ENCODE results near the gene KRR1. TPM values are rescaled to one million over a fixed set of nuclear protein-coding genes. Genes with fewer than 3 reads are reported as not detected.

Gene KRR1
- total RNA-seq, 1 experiment from 2014 or later: 192 TPM

GRCh38 chr12:75539889-75540288, 28.5 kb upstream of the KRR1 start:
- no peaks in the 10 kb centered on the region for H3K79me2 ChIP-seq (ENCODE audit: insufficient read depth, low read length)
- no peak overlapping the region for H3K4me3 ChIP-seq (replicated peaks in 1 of 2; ENCODE audit: low read depth in 1 of 2, low read length in 2 of 2)
- POLR2A ChIA-PET: no interaction called here
- H3K27ac ChIP-seq (ENCODE audit: low read depth, low read length): no peak overlapping the region
- no peak overlapping the region for H3K4me2 ChIP-seq (ENCODE audit: low read length)
- H3K9me2 ChIP-seq (ENCODE audit: insufficient read depth): no peaks in the 10 kb centered on the region
- no peaks in the 10 kb centered on the region for H3K4me1 ChIP-seq (ENCODE audit: control insufficient read depth in 1 of 2, insufficient read depth in 2 of 2, low read length in 2 of 2)
- RAD21 ChIA-PET (ENCODE audit: low non-redundant PET in 1 of 2, low total read pairs in 2 of 2, uncharacterized antibody in 2 of 2, unreplicated experiment in 2 of 2): no interaction called here
- no peak overlapping the region for H2AFZ ChIP-seq (ENCODE audit: low read depth, low read length, poor library complexity, severe bottlenecking)
- DNase-seq (ENCODE audit: low read depth, low spot score) (no peak), ATAC-seq (no peak)
- no peaks in the 10 kb centered on the region for H3K27me3 ChIP-seq (ENCODE audit: insufficient read depth, low read length)
- TF ChIP-seq ZFX (IDR thresholded peaks at IDR 0.05): no peak
- no peak for TF ChIP-seq CEBPB (IDR thresholded peaks at IDR 0.05; ENCODE audit: low read depth)
- TF ChIP-seq, protein P1, sequence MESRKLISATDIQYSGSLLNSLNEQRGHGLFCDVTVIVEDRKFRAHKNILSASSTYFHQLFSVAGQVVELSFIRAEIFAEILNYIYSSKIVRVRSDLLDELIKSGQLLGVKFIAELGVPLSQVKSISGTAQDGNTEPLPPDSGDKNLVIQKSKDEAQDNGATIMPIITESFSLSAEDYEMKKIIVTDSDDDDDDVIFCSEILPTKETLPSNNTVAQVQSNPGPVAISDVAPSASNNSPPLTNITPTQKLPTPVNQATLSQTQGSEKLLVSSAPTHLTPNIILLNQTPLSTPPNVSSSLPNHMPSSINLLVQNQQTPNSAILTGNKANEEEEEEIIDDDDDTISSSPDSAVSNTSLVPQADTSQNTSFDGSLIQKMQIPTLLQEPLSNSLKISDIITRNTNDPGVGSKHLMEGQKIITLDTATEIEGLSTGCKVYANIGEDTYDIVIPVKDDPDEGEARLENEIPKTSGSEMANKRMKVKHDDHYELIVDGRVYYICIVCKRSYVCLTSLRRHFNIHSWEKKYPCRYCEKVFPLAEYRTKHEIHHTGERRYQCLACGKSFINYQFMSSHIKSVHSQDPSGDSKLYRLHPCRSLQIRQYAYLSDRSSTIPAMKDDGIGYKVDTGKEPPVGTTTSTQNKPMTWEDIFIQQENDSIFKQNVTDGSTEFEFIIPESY (IDR thresholded peaks at IDR 0.05; ENCODE audit: extremely low read depth, insufficient replicate concordance, low read length): no peak
- TF ChIP-seq SP1 (IDR thresholded peaks at IDR 0.05; ENCODE audit: low read depth): no peak
- no peak for TF ChIP-seq ATF3 (IDR thresholded peaks at IDR 0.05)
- no peak for TF ChIP-seq REST (IDR thresholded peaks at IDR 0.05; ENCODE audit: low read depth)
- no peak for TF ChIP-seq ZNF274 (IDR thresholded peaks at IDR 0.05; ENCODE audit: low read depth, low read length)
- no peak for TF ChIP-seq JUND (IDR thresholded peaks at IDR 0.05)
- TF ChIP-seq EGR1 (IDR thresholded peaks at IDR 0.05; ENCODE audit: low read depth): no peak
- no peak for TF ChIP-seq EZH2phosphoT487 (IDR thresholded peaks at IDR 0.05; ENCODE audit: borderline replicate concordance)
- TF ChIP-seq CTCF (IDR thresholded peaks at IDR 0.05 in 2 of 3, conservative IDR thresholded peaks at IDR 0.05 in 1 of 3; ENCODE audit: borderline replicate concordance in 1 of 3, insufficient read depth in 1 of 3, low read depth in 2 of 3, low read length in 2 of 3): no peak
- no peak for TF ChIP-seq RAD21 (IDR thresholded peaks at IDR 0.05; ENCODE audit: low read depth)
- TF ChIP-seq POLR2AphosphoS5 (IDR thresholded peaks at IDR 0.05; ENCODE audit: low read depth, low read length): no peak
- TF ChIP-seq, protein P2, sequence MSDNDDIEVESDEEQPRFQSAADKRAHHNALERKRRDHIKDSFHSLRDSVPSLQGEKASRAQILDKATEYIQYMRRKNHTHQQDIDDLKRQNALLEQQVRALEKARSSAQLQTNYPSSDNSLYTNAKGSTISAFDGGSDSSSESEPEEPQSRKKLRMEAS (IDR thresholded peaks at IDR 0.05): no peak
- TF ChIP-seq CBX3 (IDR thresholded peaks at IDR 0.05; ENCODE audit: low read depth): no peak
- no peak for TF ChIP-seq ELF1 (IDR thresholded peaks at IDR 0.05; ENCODE audit: borderline replicate concordance, low read depth)
- no peak for TF ChIP-seq EZH2 (IDR thresholded peaks at IDR 0.05)
- TF ChIP-seq SIN3A (IDR thresholded peaks at IDR 0.05; ENCODE audit: low read depth): no peak
- no peak for TF ChIP-seq YY1 (IDR thresholded peaks at IDR 0.05; ENCODE audit: extremely low read depth, insufficient replicate concordance, low read depth, low read length)
- no peak for TF ChIP-seq POLR2A (IDR thresholded peaks at IDR 0.05; ENCODE audit: borderline replicate concordance, extremely low read depth, insufficient read depth, insufficient read length)
- H3K9ac ChIP-seq (ENCODE audit: low read length): no peak overlapping the region
- CTCF ChIA-PET: no interaction called here
- H3K36me3 ChIP-seq (ENCODE audit: control insufficient read depth in 1 of 2, insufficient read depth in 2 of 2, low read length in 2 of 2): no peaks in the 10 kb centered on the region
- no TSS peak for BruUV-seq (replicated peaks)
- intact Hi-C loops (cut with micrococcal nuclease): no loop called here
- H3K9me3 ChIP-seq (ENCODE audit: control insufficient read depth in 1 of 2, insufficient read depth in 1 of 2, low read depth in 1 of 2, low read length in 2 of 2): no peaks in the 10 kb centered on the region
- H4K20me1 ChIP-seq (ENCODE audit: insufficient read depth): no peaks in the 10 kb centered on the region

Data from HCT116 (cell line).